Retina (tissue), 1 donor: ENCODE measurements around the gene FRG2C.
"Not testable (repeated sequence)": the region's sequence is repeated elsewhere in the genome, so short reads cannot be mapped to it uniquely, and the experiment has no call there.

Experiments
- DNase-seq: peaks from one replicate; pipeline ENCODE4 v3.0.0-alpha.2; 2016

FRG2C gene

DNA sequence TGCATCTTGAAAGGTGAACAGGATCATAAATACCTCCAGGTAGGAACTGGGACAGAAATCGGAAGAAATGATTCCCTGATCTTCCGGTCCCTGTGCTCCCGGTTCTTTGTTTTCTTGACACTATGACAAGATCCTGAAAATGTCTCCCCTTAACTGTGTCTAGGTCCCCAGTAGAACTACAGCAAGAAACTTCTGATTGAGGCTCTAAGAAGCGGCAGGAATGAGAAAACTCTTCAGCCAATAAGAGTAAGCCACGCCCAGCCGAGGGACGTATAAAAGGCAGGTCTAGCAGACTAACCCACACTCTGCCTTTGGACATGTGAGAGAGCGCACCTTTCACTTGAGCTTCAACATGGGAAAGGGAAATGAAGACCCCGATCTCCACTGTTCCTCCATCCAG lies at the start of gene FRG2C:
TSS of gene FRG2C (plus strand) at position 301 of the 400 bp plus-strand sequence. CDS start at position 353, 52 bp downstream.
- not testable (repeated sequence) for DNase-seq

- DNase-seq = peak; percentile 76
Measured at GRCh38 chr3:75618666-75619305, 45.3 kb upstream of the FRG2C start.

DNA sequence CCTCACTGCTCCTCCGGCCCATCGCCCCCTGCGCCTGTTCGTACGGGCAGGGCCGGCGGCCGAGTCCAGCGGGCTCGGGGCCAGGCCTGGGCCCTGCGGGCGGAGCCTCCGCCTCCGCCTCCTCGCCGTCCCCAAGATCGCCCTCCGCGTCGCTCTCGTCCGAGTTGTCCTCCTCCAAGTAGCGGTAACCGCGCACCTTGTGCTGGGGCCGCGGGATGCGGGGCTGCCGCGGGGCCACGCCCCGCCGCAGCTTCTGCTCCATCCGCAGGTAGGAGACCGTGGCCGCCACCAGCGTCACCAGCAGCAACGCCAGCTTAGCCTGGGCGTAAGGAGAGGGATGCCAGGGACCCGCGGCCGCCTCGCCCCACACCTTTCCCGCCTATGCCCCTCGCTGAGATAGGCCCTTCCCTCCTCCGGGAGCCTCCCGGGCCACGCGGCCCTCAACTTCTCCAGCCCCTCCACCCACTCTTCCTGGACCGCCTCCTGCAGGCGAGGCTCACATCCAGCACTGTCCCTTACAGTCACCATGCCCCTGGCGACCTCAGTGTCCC lies 44.6 kb upstream of the FRG2C start:
- DNase-seq = peak; percentile 76

GRCh38 chr3:75621772-75622171 lies 42.4 kb upstream of the FRG2C start:
- DNase-seq = not testable (repeated sequence)

DNA sequence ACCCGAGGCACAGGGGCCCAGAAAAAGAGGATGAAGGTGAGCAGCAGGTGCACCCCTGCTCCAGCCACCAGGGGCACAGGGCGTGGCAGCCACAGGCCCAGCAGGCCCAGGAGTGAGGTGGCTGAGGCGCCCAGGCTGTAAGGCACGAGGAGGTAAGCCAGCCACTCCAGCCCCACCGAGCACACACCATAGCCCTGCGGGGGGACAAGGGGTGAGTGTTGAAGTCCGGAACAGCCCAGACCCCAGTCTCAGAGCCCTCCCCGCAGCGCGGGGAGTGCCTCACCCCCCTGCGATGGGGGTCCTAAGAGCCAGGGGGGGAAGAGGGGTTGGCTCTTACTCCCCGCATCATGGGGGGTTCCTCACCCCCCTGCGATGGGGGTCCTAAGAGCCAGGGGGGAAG lies 40.5 kb upstream of the FRG2C start:
- DNase-seq = not testable (repeated sequence)

- not testable (repeated sequence) for DNase-seq
Measured at GRCh38 chr3:75630887-75631535, 33.1 kb upstream of the FRG2C start.

- DNase-seq = no peak
Measured at GRCh38 chr3:75631541-75631940, 32.6 kb upstream of the FRG2C start.

DNA sequence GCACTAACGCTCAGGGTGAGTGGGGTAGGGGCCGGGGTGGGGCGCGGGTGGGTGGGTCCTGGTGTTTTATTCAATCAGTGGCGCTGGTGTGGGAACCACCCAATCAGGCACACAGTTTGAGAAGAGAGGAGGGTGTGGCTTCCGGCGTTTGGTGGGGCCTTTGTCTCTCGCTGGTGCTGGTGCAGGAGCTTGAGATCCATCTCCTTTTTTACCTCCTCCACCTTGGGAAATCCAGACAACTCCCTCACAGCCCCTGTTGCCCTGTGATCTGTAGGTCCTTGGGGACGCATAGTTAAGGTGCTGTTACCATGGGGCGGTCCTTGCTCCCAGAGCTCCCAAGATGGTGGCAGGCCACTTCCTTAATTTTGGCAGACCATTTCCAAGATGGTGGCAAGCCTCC lies 25.2 kb upstream of the FRG2C start:
- DNase-seq = not testable (repeated sequence)

DNA sequence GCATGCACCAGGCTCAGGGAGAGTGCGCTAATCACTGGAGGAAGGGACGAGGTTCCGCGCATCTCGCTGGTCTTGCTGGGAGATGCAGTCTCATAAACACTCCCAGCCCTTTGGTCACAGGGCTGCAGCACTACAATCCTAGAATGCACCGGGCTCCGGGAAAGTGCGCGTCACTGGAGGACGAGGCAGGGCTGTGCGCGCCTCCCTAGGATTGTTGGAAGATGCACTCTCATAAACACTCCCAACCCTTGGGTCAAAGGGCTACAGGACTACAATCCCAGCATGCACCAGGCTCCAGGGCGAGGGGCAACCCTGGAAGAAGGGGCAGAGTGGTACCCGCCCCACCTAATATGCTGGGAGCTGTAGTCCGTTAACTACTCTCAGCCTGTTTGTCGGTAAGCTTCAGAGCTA lies 23.0 kb upstream of the FRG2C start:
- DNase-seq = peak; percentile 90

- DNase-seq = peak; percentile 68
Measured at GRCh38 chr3:75643031-75643800, 20.9 kb upstream of the FRG2C start.

- DNase-seq = not testable (repeated sequence)
Measured at GRCh38 chr3:75645548-75645947, 18.6 kb upstream of the FRG2C start.

- DNase-seq = no peak
Measured at GRCh38 chr3:75650191-75650590, 13.9 kb upstream of the FRG2C start.

DNA sequence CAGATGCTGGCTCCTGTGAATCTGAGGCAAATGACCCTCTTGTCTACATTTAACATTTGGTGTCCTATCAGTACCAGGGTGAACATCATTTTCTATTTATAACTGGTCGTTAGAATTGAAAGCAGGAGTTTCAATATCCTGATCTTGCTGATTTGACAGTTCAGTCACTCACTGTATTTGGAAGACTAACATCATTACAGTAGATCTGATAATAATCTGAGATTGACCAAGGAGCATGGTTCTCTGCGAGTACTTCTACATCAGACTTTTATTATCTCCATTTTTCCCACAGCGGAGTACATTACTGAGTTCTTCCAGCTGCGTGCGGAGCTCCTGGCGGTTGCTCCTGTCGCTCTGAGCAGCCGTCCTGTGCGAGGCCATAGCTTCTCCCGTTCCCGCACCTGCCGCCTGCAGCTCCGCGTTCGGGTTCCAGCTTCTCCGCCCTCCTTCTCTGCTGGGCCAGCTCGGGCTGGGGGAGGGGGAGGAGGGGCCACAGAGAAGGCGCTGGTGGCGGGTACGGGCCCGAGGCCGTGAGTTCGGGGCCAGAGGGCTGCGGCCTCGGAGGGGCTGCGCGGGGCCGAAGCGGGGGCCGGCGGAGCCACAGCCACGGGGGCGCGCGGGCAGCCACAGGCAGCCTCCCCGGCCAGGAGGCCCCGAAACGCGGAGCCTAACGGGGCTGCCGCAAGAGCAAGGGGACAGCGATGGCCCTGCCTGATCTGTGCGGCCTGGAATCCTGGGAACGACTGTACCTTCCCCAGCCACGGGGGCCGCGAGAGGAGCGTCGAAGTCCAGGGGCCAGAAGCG lies 8.8 kb upstream of the FRG2C start:
- peak; percentile 61 for DNase-seq

DNA sequence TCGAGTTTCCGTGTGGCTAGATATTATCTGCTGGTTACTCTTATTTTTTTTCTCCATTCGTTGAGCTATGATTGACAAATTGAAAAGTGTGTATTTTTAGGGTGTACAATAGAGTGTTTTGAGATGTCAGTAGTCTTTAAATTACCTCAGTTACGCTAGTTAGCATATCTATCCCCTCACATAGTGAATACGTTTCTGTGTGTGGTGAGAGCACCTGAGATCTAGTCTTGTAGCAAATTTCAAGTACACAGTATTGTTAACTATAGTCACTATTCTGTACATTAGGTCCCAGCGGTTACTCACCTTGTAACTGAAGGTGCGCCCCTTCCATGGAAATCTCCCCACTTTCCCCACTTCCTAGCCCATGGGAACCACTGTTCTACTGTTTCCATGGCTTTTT lies 8.2 kb upstream of the FRG2C start:
- not testable (repeated sequence) for DNase-seq

GRCh38 chr3:75658411-75659107 lies 5.6 kb upstream of the FRG2C start:
- DNase-seq = peak; percentile 79

DNA sequence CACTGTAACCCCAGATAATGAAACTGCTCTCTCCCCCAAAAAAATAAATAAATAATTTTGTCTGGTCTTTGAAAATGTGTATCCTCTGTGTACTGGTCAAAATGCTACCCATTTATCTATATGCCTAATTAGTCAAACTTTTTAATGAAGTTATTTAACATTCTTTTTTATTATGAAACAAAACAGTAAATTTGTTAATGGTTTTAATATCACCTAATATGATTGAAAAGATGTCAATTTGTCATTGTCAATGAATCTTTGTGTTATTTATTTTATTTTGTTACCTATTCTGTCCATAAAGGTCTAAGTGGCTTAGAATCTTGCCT lies 5.1 kb upstream of the FRG2C start:
- not testable (repeated sequence) for DNase-seq

DNA sequence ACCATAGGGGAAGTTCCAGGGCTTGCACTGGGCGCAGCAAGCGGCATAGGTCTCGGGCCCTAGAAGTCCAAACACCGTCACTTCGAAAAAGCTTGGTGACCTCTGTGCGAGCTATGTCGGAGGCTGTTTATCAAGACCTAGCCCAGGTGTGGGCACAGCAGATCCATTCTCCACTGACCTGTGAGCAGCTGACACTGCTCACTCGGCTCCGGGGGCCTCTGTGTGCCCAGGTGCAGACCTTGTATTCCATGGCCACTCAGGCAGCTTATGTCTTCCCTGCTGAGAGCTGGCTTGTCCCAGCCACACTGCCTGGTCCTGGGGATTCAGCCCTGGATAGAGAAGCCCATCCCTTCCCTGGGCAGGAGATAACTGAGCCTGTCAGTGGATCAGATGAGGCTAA lies 1.5 kb downstream of the FRG2C start:
- not testable (repeated sequence) for DNase-seq

- peak; percentile 72 for DNase-seq
Measured at GRCh38 chr3:75667757-75668701, 3.9 kb downstream of the FRG2C start.

DNA sequence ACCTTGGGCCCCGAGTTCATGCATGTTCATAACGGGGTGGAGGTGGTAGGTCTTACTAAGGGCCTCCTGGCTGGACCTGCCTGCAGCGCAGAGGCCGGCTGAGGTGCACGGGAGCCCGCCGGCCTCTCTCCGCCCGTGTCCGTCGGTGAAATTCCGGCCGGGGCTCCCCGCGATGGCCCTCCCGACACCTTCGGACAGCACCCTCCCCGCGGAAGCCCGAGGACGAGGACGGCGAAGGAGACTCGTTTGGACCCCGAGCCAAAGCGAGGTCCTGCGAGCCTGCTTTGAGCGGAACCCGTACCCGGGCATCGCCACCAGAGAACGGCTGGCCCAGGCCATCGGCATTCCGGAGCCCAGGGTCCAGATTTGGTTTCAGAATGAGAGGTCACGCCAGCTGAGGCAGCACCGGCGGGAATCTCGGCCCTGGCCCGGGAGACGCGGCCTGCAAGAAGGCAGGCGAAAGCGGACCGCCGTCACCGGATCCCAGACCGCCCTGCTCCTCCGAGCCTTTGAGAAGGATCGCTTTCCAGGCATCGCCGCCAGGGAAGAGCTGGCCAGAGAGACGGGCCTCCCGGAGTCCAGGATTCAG lies 4.7 kb downstream of the FRG2C start:
- peak; percentile 69 for DNase-seq
